GM12864 (cell line): ENCODE data around the gene CUZD1.

Source experiments
- DNase-seq: peaks from one replicate; pipeline ENCODE4 v3.0.0-alpha.2; 2011; ENCODE audit warnings: low read depth
- H3K4me3 ChIP-seq: 2 replicates; pipeline ENCODE4 v1.5.1; 2011; ENCODE audit warnings: mild to moderate bottlenecking, low read depth, low read length, control low read depth
- CTCF ChIP-seq: IDR thresholded peaks from 2 replicates; pipeline ENCODE4 v1.5.1; 2011; ENCODE audit warnings: low read depth, mild to moderate bottlenecking, moderate library complexity, low read length, control low read depth, inconsistent platforms; ENCODE audit errors: missing control alignments

CUZD1 gene

GRCh38 chr10:122844146-122844545 lies 1.5 kb downstream of the CUZD1 start:
- H3K4me3 ChIP-seq = no peak overlapping the region
- TF ChIP-seq CTCF = no peak
- no peak for DNase-seq

DNA sequence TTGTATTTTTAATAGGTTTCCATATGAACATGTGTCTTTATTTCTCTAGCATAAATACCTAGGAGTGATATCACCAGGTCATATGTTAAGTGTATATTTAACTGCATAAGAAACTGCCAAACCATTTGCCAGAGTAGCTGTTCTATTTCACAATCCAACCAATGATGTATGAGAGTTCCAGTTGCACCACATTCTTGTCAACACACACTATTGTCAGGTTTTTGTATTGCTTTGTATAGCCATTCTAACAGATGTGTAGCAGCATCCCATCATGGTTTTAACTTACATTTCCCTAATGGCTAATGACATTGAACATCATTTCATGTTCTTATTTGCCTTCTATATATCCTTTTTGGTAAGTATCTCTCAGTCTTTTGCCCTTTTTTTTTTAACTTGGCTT lies 4.1 kb downstream of the CUZD1 start:
- H3K4me3 ChIP-seq = no peak overlapping the region
- no peak for DNase-seq
- no peak for TF ChIP-seq CTCF

DNA sequence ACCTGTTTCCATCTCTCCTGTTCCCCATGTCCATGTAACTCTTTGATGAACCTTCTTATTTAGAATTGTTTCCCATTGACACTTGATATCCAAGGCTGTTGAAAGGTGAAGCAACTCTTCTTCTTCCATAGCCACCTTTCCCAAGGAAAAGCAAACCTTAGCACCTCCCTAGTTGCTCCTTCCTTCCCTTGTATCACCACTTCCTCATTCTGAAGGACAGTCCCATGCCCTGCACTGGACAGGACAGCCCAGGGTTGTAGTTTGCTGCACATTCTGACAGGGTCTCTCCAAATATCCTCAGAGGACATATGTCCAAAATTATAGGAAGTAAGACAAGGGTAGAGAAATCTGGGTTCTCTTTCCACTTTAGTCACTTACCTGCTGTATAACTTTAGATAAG lies 6.2 kb downstream of the CUZD1 start:
- TF ChIP-seq CTCF = no peak
- no peak overlapping the region for H3K4me3 ChIP-seq
- DNase-seq = no peak

GRCh38 chr10:122838880-122839279 lies 6.8 kb downstream of the CUZD1 start:
- H3K4me3 ChIP-seq = no peak overlapping the region
- no peak for DNase-seq
- TF ChIP-seq CTCF = no peak

DNA sequence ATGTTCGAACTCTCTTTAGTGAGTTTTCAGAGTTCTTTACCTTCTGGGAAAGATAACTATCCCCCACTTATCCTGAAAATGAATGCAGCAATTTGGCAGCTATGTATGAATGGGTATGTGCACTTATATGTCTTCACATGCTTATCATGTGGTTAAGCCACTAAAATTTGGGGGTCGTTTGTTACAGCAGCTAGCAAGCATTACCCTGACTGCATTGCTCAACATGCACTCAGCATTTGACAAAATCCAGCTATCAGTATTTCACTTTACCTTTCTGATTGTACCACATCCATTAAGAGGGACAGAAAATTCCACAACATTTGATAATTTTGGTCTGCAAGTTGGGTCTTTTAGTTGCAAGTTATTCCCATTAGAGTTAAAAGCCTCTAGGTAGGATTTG lies 9.7 kb downstream of the CUZD1 start:
- DNase-seq = no peak
- no peak overlapping the region for H3K4me3 ChIP-seq
- TF ChIP-seq CTCF = no peak

DNA sequence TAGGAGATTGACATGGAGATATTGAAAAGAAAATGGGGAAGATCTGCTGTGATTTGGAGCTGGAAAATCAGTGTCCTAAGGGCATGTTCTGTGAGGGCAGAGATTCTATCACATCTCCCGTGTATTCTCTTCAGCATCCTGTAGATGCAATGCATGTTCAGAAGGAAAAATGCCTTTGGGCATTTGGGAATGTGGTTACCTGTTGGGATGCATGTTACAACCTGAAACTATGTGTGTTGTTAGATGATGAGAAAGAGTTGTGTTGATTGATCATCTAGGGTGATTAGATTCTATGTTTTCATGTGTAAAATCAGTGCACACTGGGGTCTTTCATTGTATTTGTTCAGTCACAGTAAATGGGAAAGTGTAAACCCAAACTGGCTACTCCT lies 14.7 kb downstream of the CUZD1 start:
- no peak for TF ChIP-seq CTCF
- DNase-seq = no peak
- no peak overlapping the region for H3K4me3 ChIP-seq

- no peak overlapping the region for H3K4me3 ChIP-seq
- DNase-seq = no peak
- no peak for TF ChIP-seq CTCF
Observed at GRCh38 chr10:122830273-122830964, 15.2 kb downstream of the CUZD1 start.
